SU-DHL-6 (cell line): ENCODE measurements around the gene UBA6.

ENCODE experiments used
- H2AFZ ChIP-seq: fragments of 200-600 bp; sonication (generic); 2 replicates; pipeline ENCODE4 v1.6.1; 2014; ENCODE audit warnings: low read depth, mild to moderate bottlenecking, moderate library complexity, mixed read lengths, antibody characterized with exemption, low read length; ENCODE audit not compliant: severe bottlenecking
- H3F3A ChIP-seq: fragments of 200-600 bp; shearing (Covaris generic); 2 replicates; pipeline ENCODE4 v1.6.0; 2016; ENCODE audit warnings: antibody characterized with exemption, mild to moderate bottlenecking; ENCODE audit not compliant: insufficient read depth
- H3K27ac ChIP-seq: fragments of 200-600 bp; sonication (generic); 2 replicates; pipeline ENCODE4 v1.5.1; 2016; ENCODE audit warnings: low read depth, mild to moderate bottlenecking, low read length, moderate library complexity, mixed read lengths
- H3K27me3 ChIP-seq: fragments of 200-600 bp; sonication (generic), shearing (Covaris generic); 2 replicates; pipeline ENCODE4 v1.6.0; 2014; ENCODE audit warnings: mild to moderate bottlenecking, low read length
- H3K36me3 ChIP-seq: fragments of 200-600 bp; sonication (generic); 2 replicates; pipeline ENCODE4 v1.6.1; 2014; ENCODE audit warnings: mild to moderate bottlenecking, low read length, mixed read lengths
- H3K4me2 ChIP-seq: fragments of 300-600, 200-600 bp; shearing (Covaris generic), sonication (generic); 2 replicates; pipeline ENCODE4 v1.6.0; 2014; ENCODE audit warnings: low read length, low read depth, mild to moderate bottlenecking; ENCODE audit not compliant: poor library complexity, severe bottlenecking
- H3K4me3 ChIP-seq: fragments of 200-600 bp; sonication (generic); 2 replicates; pipeline ENCODE4 v1.5.1; 2014; ENCODE audit warnings: antibody characterized with exemption, low read length, mild to moderate bottlenecking, mixed read lengths; ENCODE audit not compliant: insufficient read depth, poor library complexity, severe bottlenecking
- H3K79me2 ChIP-seq: fragments of 200-600 bp; sonication (generic); 2 replicates; pipeline ENCODE4 v1.6.1; 2014; ENCODE audit warnings: mild to moderate bottlenecking, low read length, moderate library complexity; ENCODE audit not compliant: insufficient read depth
- H3K9ac ChIP-seq: fragments of 200-600 bp; sonication (generic); 2 replicates; pipeline ENCODE4 v1.7.0; 2014; ENCODE audit warnings: mild to moderate bottlenecking, low read length
- H3K9me2 ChIP-seq: fragments of 200-600 bp; sonication (generic); replicated peaks from 2 replicates; pipeline ENCODE4 v1.6.1; 2014; ENCODE audit warnings: low read length; ENCODE audit not compliant: insufficient read depth
- H3K9me3 ChIP-seq: fragments of 200-600 bp; sonication (generic); 2 replicates; pipeline ENCODE4 v1.6.1; 2014; ENCODE audit warnings: low read length, mixed read lengths; ENCODE audit not compliant: insufficient read depth
- H4K20me1 ChIP-seq: fragments of 200-600 bp; sonication (generic); 2 replicates; pipeline ENCODE4 v1.6.1; 2014; ENCODE audit warnings: low read depth, mild to moderate bottlenecking, antibody characterized with exemption, low read length, moderate library complexity, mixed read lengths
- EZH2phosphoT487 ChIP-seq: fragments of 200-600 bp; sonication (generic), shearing (Covaris generic); conservative IDR thresholded peaks from 2 replicates; pipeline ENCODE4 v1.6.1; 2018; ENCODE audit warnings: mild to moderate bottlenecking, antibody characterized with exemption, low read length, moderate library complexity, mixed read lengths
- TF ChIP-seq, protein P1 (sequence below): fragments of 200-600 bp; sonication (generic); IDR thresholded peaks from one replicate; pipeline ENCODE4 v1.5.1; 2017; ENCODE audit warnings: antibody characterized with exemption, mild to moderate bottlenecking, low read length, moderate library complexity; ENCODE audit not compliant: insufficient read depth, poor library complexity, severe bottlenecking

UBA6 gene

GRCh38 chr4:67746797-67747495 lies 46.0 kb upstream of the UBA6 start:
- Histone ChIP-seq H3K27ac (no peak overlapping the region), H3K4me3 (no peak overlapping the region), H3K79me2 (no peaks in the 10 kb centered on the region), H2AFZ (no peak overlapping the region), H3K27me3 (no peaks in the 10 kb centered on the region), H3K9ac (no peak overlapping the region), H3K9me2 (no peaks in the 10 kb centered on the region), H3K4me2 (no peak overlapping the region), H4K20me1 (no peaks in the 10 kb centered on the region), H3K36me3 (no peaks in the 10 kb centered on the region), H3K9me3 (no peaks in the 10 kb centered on the region), H3F3A (no peaks in the 10 kb centered on the region)
- no peak for TF ChIP-seq EZH2phosphoT487
- TF ChIP-seq, protein P1, sequence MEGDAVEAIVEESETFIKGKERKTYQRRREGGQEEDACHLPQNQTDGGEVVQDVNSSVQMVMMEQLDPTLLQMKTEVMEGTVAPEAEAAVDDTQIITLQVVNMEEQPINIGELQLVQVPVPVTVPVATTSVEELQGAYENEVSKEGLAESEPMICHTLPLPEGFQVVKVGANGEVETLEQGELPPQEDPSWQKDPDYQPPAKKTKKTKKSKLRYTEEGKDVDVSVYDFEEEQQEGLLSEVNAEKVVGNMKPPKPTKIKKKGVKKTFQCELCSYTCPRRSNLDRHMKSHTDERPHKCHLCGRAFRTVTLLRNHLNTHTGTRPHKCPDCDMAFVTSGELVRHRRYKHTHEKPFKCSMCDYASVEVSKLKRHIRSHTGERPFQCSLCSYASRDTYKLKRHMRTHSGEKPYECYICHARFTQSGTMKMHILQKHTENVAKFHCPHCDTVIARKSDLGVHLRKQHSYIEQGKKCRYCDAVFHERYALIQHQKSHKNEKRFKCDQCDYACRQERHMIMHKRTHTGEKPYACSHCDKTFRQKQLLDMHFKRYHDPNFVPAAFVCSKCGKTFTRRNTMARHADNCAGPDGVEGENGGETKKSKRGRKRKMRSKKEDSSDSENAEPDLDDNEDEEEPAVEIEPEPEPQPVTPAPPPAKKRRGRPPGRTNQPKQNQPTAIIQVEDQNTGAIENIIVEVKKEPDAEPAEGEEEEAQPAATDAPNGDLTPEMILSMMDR, result no peak

DNA sequence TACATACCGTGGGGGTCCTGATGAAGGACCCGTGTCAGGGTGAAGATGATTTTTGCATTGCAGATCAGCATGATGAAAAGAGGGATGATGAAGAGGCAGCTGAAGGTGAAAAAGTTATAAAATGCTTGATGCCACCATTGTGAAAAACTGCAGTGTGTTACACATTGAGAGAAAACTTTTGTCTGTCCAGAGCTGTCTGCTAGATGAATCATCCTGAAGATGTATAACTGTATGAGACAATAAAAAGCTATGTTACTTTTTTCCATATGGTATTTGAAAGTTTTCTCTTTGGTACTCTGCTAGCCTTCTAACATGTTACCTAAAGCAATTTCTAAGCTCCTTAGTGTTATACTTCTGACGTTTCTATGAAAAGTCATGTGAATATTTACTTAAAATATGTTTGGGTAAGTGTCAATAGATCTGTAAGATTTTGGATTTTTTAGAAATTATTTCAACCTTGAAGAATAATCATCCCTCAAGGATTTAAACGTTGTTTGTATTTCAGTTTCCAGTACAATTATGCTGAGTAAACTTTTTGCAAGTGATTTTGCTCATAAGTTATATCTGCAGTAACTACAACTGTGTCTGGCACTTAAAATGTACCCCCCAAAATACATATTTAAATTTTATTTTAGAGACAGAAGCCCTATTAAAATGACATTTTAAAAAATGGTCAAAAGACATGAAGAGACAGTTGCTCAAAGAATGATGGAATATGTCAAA lies 43.8 kb upstream of the UBA6 start:
- Histone ChIP-seq H3K9me2 (no peaks in the 10 kb centered on the region), H3K4me3 (no peak overlapping the region), H3K79me2 (no peaks in the 10 kb centered on the region)

GRCh38 chr4:67743194-67743593 lies 42.2 kb upstream of the UBA6 start:
- Histone ChIP-seq H3K4me3 (no peak overlapping the region), H3K9me2 (no peaks in the 10 kb centered on the region), H3K9me3 (no peaks in the 10 kb centered on the region), H3K4me2 (no peak overlapping the region), H3F3A (no peaks in the 10 kb centered on the region), H3K27me3 (no peaks in the 10 kb centered on the region), H2AFZ (no peak overlapping the region), H3K79me2 (no peaks in the 10 kb centered on the region), H3K9ac (no peak overlapping the region), H3K27ac (no peak overlapping the region), H4K20me1 (no peaks in the 10 kb centered on the region), H3K36me3 (no peaks in the 10 kb centered on the region)
- TF ChIP-seq, protein P1, result no peak
- no peak for TF ChIP-seq EZH2phosphoT487

More for the DNA sequence above, 43.8 kb upstream of the UBA6 start:
- no peak overlapping the region for H3K9ac ChIP-seq
- H3K36me3 ChIP-seq, result no peaks in the 10 kb centered on the region
- no peaks in the 10 kb centered on the region for H3K9me3 ChIP-seq
- H3F3A ChIP-seq, result no peaks in the 10 kb centered on the region
- H4K20me1 ChIP-seq, result no peaks in the 10 kb centered on the region
- no peak overlapping the region for H2AFZ ChIP-seq
- TF ChIP-seq, protein P1, result no peak
- TF ChIP-seq EZH2phosphoT487, result no peak
- H3K27me3 ChIP-seq, result no peaks in the 10 kb centered on the region
- H3K4me2 ChIP-seq, result no peak overlapping the region
- H3K27ac ChIP-seq, result no peak overlapping the region
